Effector memory CD4-positive, alpha-beta T cell (primary cell): ENCODE results near the gene CFLAR.

Source experiments
- DNase-seq, 3 donors: peaks; one replicate each; pipeline ENCODE4 v3.0.0-alpha.2; 2020
- H3K27ac ChIP-seq: 2 replicates; pipeline ENCODE4 v1.7.0; 2013; ENCODE audit warnings: mild to moderate bottlenecking, low read length, moderate library complexity; ENCODE audit not compliant: insufficient read depth, poor library complexity, severe bottlenecking
- H3K27me3 ChIP-seq: replicated peaks from 2 replicates; pipeline ENCODE4 v1.7.0; 2013; ENCODE audit warnings: mild to moderate bottlenecking, low read length; ENCODE audit not compliant: insufficient read depth, control insufficient read depth, poor library complexity, severe bottlenecking
- H3K36me3 ChIP-seq: 2 replicates; pipeline ENCODE4 v1.7.0; 2013; ENCODE audit warnings: mild to moderate bottlenecking, low read length, moderate library complexity; ENCODE audit not compliant: control insufficient read depth, insufficient read depth
- H3K4me1 ChIP-seq: 2 replicates; pipeline ENCODE4 v1.7.0; 2013; ENCODE audit warnings: low read length, mild to moderate bottlenecking; ENCODE audit not compliant: control insufficient read depth, insufficient read depth, poor library complexity, severe bottlenecking
- H3K4me3 ChIP-seq: 2 replicates; pipeline ENCODE4 v1.7.0; 2013; ENCODE audit warnings: low read length, low read depth, mild to moderate bottlenecking; ENCODE audit not compliant: insufficient read depth, poor library complexity, severe bottlenecking
- H3K9me3 ChIP-seq: 2 replicates; pipeline ENCODE4 v1.7.0; 2013; ENCODE audit warnings: mild to moderate bottlenecking, low read length, moderate library complexity; ENCODE audit not compliant: control insufficient read depth
- total RNA-seq, 3 donors: gene quantifications; one replicate each; lab custom pipeline; 2026; lab: John Stamatoyannopoulos, UW

CFLAR gene
- total RNA-seq: 336 to 372 (median 342) reads per million in 3 donors

DNA sequence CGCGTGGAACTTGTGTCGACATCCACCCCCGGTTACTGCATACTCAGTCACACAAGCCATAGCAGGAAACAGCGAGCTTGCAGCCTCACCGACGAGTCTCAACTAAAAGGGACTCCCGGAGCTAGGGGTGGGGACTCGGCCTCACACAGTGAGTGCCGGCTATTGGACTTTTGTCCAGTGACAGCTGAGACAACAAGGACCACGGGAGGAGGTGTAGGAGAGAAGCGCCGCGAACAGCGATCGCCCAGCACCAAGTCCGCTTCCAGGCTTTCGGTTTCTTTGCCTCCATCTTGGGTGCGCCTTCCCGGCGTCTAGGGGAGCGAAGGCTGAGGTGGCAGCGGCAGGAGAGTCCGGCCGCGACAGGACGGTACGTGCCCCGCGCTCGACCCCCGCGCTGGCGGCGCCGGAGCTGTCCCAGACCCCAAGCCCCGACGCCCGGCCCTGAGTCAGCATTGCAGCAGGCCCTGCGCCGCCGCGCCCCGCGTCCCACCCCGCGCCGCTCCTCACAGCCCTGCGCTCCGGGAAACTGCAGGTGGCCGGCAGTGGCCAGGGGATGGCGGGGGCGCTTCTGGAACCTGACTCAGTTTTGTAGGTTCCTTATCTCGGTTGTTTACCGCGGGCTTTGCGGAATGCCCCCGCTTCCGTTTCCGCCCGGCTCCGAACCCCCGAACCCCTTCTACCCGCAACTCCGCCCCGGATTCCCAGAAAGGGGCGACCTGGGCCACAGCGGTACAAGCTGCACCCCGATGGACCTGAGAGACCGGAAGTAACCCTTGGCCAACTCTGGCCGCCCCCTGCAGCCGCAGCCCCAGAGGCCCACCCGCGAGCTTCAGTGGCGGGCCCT is at the start of gene CFLAR:
Gene CFLAR (plus strand): TSS at position 50 of the 844 bp plus-strand sequence. CDS start 13,702 bp downstream, outside the sequence.
- H3K9me3 ChIP-seq: no peaks in the 10 kb centered on the region
- no peaks in the 10 kb centered on the region for H3K27me3 ChIP-seq
- peaks cover 26% of the 10 kb centered on the region for H3K4me1 ChIP-seq
- peak within 1 kb of the TSS; percentile 94 for H3K27ac ChIP-seq
- DNase-seq: peak; percentile 76 to 80 (median 77)
- peak within 1 kb of the TSS; percentile 87 for H3K4me3 ChIP-seq
- H3K36me3 ChIP-seq: no peaks in the 10 kb centered on the region

DNA sequence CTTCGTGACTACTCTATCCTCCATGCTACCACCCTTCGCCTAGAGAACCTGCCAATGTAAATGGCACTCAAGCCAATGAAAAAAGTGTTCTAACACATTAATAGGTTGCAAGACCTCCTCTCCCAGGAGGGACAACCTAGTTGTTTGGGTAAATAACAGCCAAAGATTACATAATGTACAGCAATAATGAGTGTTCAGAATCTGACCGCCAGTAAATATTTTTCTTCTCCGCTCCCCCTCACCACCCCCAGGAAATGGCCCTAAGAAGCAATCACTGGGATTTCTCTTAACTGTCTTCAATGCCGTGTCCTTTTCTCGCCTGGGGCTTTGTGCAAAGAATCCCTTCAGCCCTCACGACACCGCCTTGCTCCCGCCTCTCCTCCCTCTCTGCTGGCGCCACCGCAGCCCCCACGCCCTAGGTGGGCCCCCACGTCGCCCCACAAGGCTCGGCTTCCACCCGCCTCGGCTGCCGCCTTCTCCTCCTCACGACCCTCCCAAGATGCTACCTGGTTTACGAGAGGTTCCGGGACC is 45.0 kb upstream of the CFLAR start:
- no peaks in the 10 kb centered on the region for H3K27me3 ChIP-seq
- peaks cover 3% of the 10 kb centered on the region for H3K36me3 ChIP-seq
- peak overlapping the region; percentile 88 for H3K27ac ChIP-seq
- peaks cover 21% of the 10 kb centered on the region for H3K4me1 ChIP-seq
- no peak for DNase-seq
- peak overlapping the region; percentile 93 for H3K4me3 ChIP-seq
- H3K9me3 ChIP-seq: no peaks in the 10 kb centered on the region

- H3K4me1 ChIP-seq: peaks cover 21% of the 10 kb centered on the region
- peak within 1 kb of the TSS; percentile 93 for H3K4me3 ChIP-seq
- H3K36me3 ChIP-seq: peaks cover 1% of the 10 kb centered on the region
- DNase-seq: peak; percentile 89 to 90 (median 90)
- H3K27me3 ChIP-seq: no peaks in the 10 kb centered on the region
- no peaks in the 10 kb centered on the region for H3K9me3 ChIP-seq
- H3K27ac ChIP-seq: peak within 1 kb of the TSS; percentile 88
These were observed 44.3 kb upstream of the CFLAR start, which contains the start of the genes HYCC2 and NDUFB3 for GRCh38 chr2:201071479-201072200. Gene HYCC2, minus strand, starts transcription at chr2:201071671. Its CDS starts 47,662 bp downstream, at chr2:201024009. Gene NDUFB3, plus strand, starts transcription at chr2:201072001. Its CDS starts 6,882 bp downstream, at chr2:201078883.

DNA sequence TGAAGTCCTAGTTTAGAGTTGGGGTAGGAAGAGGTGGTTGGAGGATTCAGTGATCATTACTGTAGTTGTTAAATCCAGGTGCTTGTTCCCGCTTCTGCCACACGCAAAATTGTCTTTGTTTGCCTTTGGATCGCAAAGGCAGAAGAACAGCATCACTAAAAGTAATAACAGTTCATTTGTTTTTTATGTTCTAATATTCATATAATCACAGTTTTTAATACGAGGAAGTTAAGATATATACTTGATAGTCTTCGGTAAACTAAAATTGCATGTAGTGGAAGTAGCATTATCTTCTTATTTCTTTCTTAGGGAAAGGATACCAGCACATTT is 43.8 kb upstream of the CFLAR start:
- Histone ChIP-seq H3K36me3 (no peaks in the 10 kb centered on the region), H3K9me3 (no peaks in the 10 kb centered on the region), H3K4me3 (peak overlapping the region; percentile 93), H3K27ac (peak overlapping the region; percentile 88), H3K4me1 (peaks cover 21% of the 10 kb centered on the region), H3K27me3 (no peaks in the 10 kb centered on the region)
- DNase-seq: no peak

- Histone ChIP-seq H3K4me3 (no peak overlapping the region), H3K4me1 (peaks cover 21% of the 10 kb centered on the region), H3K9me3 (no peaks in the 10 kb centered on the region), H3K27ac (no peak overlapping the region), H3K27me3 (no peaks in the 10 kb centered on the region), H3K36me3 (no peaks in the 10 kb centered on the region)
- DNase-seq: no peak
These were observed 42.9 kb upstream of the CFLAR start for GRCh38 chr2:201073071-201073470.

GRCh38 chr2:201074996-201075395 is 41.0 kb upstream of the CFLAR start:
- Histone ChIP-seq H3K36me3 (peaks cover 5% of the 10 kb centered on the region), H3K27ac (no peak overlapping the region), H3K4me3 (no peak overlapping the region), H3K27me3 (no peaks in the 10 kb centered on the region), H3K4me1 (peaks cover 16% of the 10 kb centered on the region), H3K9me3 (no peaks in the 10 kb centered on the region)
- DNase-seq: no peak

DNA sequence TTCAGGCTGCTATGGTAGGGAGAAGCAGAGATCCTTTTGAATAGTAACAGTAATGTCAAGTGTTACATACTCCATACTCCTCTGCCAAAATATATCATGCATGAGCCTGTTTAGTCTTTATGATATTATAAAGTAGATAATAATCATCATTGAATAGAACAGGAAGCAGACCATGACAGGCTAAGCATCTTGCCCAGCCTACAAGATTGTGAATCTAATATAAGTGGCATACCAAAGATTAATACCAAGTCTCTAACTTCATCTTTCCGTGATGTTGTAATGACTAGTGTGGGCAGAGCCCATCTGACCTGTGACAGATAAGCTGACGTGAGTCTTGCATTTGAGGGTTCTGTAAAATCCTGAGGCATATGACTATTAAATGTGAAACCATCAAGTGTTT is 31.1 kb upstream of the CFLAR start:
- Histone ChIP-seq H3K4me1 (no peaks in the 10 kb centered on the region), H3K27ac (no peak overlapping the region), H3K9me3 (no peaks in the 10 kb centered on the region), H3K36me3 (peaks cover 20% of the 10 kb centered on the region), H3K27me3 (no peaks in the 10 kb centered on the region), H3K4me3 (no peak overlapping the region)
- no peak for DNase-seq

DNA sequence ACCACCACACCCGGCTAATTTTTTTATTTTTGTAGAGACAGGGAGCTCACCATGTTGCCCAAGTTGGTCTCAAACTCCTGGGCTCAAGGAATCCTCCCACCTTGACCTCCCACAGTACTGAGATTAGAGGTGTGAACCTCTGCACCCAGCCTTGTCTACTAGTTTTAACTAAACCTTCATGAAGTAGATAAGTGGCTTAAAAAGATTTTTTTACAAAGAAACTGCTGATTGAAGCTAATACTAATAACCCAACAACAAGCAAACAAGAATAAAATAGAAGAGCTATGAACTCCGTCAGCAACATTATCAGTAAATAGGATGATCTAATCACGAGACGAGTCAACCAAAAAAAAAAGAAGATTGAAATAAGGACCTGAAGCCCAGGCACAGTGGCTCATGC is 25.4 kb upstream of the CFLAR start:
- Histone ChIP-seq H3K4me1 (no peaks in the 10 kb centered on the region), H3K9me3 (no peaks in the 10 kb centered on the region), H3K4me3 (no peak overlapping the region), H3K36me3 (no peaks in the 10 kb centered on the region), H3K27ac (no peak overlapping the region), H3K27me3 (no peaks in the 10 kb centered on the region)
- no peak for DNase-seq

GRCh38 chr2:201093573-201093972 is 22.4 kb upstream of the CFLAR start:
- Histone ChIP-seq H3K27ac (no peak overlapping the region), H3K36me3 (no peaks in the 10 kb centered on the region), H3K9me3 (no peaks in the 10 kb centered on the region), H3K27me3 (no peaks in the 10 kb centered on the region), H3K4me1 (no peaks in the 10 kb centered on the region), H3K4me3 (no peak overlapping the region)
- no peak for DNase-seq

GRCh38 chr2:201100497-201100896 is 15.5 kb upstream of the CFLAR start:
- no peak for DNase-seq
- Histone ChIP-seq H3K9me3 (no peaks in the 10 kb centered on the region), H3K27me3 (no peaks in the 10 kb centered on the region), H3K4me1 (no peaks in the 10 kb centered on the region), H3K4me3 (no peak overlapping the region), H3K36me3 (no peaks in the 10 kb centered on the region), H3K27ac (no peak overlapping the region)
